Gastrocnemius medialis (tissue), 4 donors: ENCODE measurements around the gene ZNF141.

Experiments used
- CTCF ChIP-seq, 5 experiments: fragments of 450-650 bp in 3 of 5; fragments of 200-600 bp in 2 of 5; sonication (generic) in 2 of 5; IDR thresholded peaks in 4 of 5; conservative IDR thresholded peaks in 1 of 5; 1 replicate in 4 of 5; 2 replicates in 1 of 5; pipeline ENCODE4 v1.5.1; 2016 to 2019; ENCODE audit warnings: antibody characterized with exemption in 5 of 5, mild to moderate bottlenecking in 3 of 5, moderate library complexity in 3 of 5
- POLR2A ChIP-seq, 2 donors: fragments of 450-650 bp; IDR thresholded peaks; one replicate each; pipeline ENCODE4 v1.6.1; 2017; ENCODE audit warnings: antibody characterized with exemption in 2 of 2, mild to moderate bottlenecking in 2 of 2, moderate library complexity in 2 of 2

- TF ChIP-seq POLR2A (IDR thresholded peaks at IDR 0.05) (no peak), CTCF (IDR thresholded peaks at IDR 0.05 in 4 of 5, conservative IDR thresholded peaks at IDR 0.05 in 1 of 5) (no peak)
Observed at GRCh38 chr4:336893-337142, 796 bp upstream of the ZNF141 start.
